A549 (cell line): Measurements from ENCODE around the gene SLC24A3.

Source experiments
- ESRRA ChIP-seq: fragments of 150-350 bp; IDR thresholded peaks from 2 replicates; pipeline ENCODE4 v1.6.1; 2014; ENCODE audit warnings: mild to moderate bottlenecking, low read length, borderline replicate concordance
- POLR2A ChIP-seq: IDR thresholded peaks from 2 replicates; pipeline ENCODE4 v1.6.1; 2012; ENCODE audit warnings: mild to moderate bottlenecking, low read length
- TF ChIP-seq, protein P1 (sequence below): fragments of >200 bp; sonication (Bioruptor Twin); formaldehyde crosslinking; IDR thresholded peaks from 3 replicates; pipeline ENCODE4 v1.5.1; 2016

DNA sequence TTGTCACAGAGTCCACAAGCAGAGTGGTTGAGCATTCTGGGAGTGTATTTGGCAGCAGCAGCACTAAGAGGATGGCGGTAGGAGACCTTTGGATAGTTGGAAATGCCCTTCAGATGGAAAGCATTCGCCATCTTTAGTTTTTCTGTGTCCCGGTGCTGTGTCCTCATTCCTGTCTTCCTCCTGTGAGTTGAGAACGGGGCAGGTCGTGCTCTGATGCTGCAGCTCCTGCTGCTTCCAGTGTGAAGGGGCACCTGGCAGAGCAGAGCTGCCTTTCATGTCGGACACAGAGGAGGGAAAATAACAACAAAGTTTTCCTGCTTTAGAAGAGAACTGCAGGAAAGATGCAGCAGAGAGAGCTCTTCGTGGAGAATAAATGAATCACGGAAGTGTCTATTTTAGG is 194.8 kb downstream of the SLC24A3 start:
- TF ChIP-seq POLR2A (no peak), ESRRA (no peak)
- TF ChIP-seq, protein P1, sequence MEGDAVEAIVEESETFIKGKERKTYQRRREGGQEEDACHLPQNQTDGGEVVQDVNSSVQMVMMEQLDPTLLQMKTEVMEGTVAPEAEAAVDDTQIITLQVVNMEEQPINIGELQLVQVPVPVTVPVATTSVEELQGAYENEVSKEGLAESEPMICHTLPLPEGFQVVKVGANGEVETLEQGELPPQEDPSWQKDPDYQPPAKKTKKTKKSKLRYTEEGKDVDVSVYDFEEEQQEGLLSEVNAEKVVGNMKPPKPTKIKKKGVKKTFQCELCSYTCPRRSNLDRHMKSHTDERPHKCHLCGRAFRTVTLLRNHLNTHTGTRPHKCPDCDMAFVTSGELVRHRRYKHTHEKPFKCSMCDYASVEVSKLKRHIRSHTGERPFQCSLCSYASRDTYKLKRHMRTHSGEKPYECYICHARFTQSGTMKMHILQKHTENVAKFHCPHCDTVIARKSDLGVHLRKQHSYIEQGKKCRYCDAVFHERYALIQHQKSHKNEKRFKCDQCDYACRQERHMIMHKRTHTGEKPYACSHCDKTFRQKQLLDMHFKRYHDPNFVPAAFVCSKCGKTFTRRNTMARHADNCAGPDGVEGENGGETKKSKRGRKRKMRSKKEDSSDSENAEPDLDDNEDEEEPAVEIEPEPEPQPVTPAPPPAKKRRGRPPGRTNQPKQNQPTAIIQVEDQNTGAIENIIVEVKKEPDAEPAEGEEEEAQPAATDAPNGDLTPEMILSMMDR = no peak
